Endothelial cell of umbilical vein (primary cell): ENCODE data around the gene CNTN2. TPM values are rescaled to one million over a fixed set of nuclear protein-coding genes. Genes with fewer than 3 reads are reported as not detected.

Source experiments
- BruUV-seq: library from RNA; stranded (reverse); fragments of 400-500 nt; replicated peaks from 2 replicates; lab custom pipeline; 2021; lab: Mats Ljungman, UMichigan
- CTCF ChIA-PET: fragments of 300-600, 350-600 bp; sonication (Branson Sonifier 250); formaldehyde crosslinking; loops from one replicate; lab custom pipeline; 2021; ENCODE audit warnings: antibody characterized with exemption, inconsistent platforms; lab: Charles Lee
- POLR2A ChIA-PET: fragments of 300-600, 350-600 bp; sonication (Branson Sonifier 250); formaldehyde crosslinking; loops from one replicate; lab custom pipeline; 2021; ENCODE audit warnings: antibody characterized with exemption, inconsistent platforms; lab: Charles Lee
- DNase-seq: peaks from one replicate; pipeline ENCODE4 v3.0.0-alpha.2; 2011; ENCODE audit warnings: low read depth, low spot score
- FAIRE-seq: peaks from 2 replicates; lab custom pipeline; 2011; peaks lifted over from hg19 to GRCh38; lab: Jason Lieb, UNC
- H2AFZ ChIP-seq: 2 replicates; pipeline ENCODE4 v1.6.0; 2012; ENCODE audit warnings: low read depth, low read length, control low read depth, inconsistent platforms
- H3K27ac ChIP-seq: 2 replicates; pipeline ENCODE4 v1.5.1; 2011; ENCODE audit warnings: low read depth, mild to moderate bottlenecking, control low read depth, low read length, moderate library complexity; ENCODE audit not compliant: insufficient read depth
- H3K27me3 ChIP-seq, 2 experiments: 2 replicates each; pipeline versions ENCODE4 v1.6.0 to v1.6.1; 2011; ENCODE audit warnings: low read length in 2 of 2, mixed read lengths in 1 of 2; ENCODE audit not compliant: control insufficient read depth in 2 of 2, insufficient read depth in 2 of 2
- H3K36me3 ChIP-seq, 2 experiments: 2 replicates in 1 of 2; 3 replicates in 1 of 2; pipeline ENCODE4 v1.5.1; 2011; ENCODE audit warnings: low read length in 2 of 2, mild to moderate bottlenecking in 1 of 2, moderate library complexity in 1 of 2; ENCODE audit not compliant: control insufficient read depth in 2 of 2, insufficient read depth in 2 of 2; ENCODE audit errors: extremely low read depth in 1 of 2
- H3K4me1 ChIP-seq: 3 replicates; pipeline ENCODE4 v1.5.1; 2011; ENCODE audit warnings: mild to moderate bottlenecking, low read length; ENCODE audit not compliant: control insufficient read depth, insufficient read depth; ENCODE audit errors: extremely low read depth
- H3K4me2 ChIP-seq: 2 replicates; pipeline ENCODE4 v1.6.1; 2011; ENCODE audit warnings: low read length, control low read depth, mixed read lengths; ENCODE audit not compliant: insufficient read depth
- H3K4me3 ChIP-seq, 3 experiments: fragments of 200-600 bp in 1 of 3; sonication (generic), shearing (Covaris generic) in 1 of 3; replicated peaks in 1 of 3; 2 replicates each; pipeline ENCODE4 v1.5.1; 2011 to 2016; ENCODE audit warnings: control low read depth in 3 of 3, low read length in 3 of 3, mild to moderate bottlenecking in 2 of 3, inconsistent platforms in 1 of 3, low read depth in 1 of 3, moderate library complexity in 1 of 3; ENCODE audit not compliant: insufficient read depth in 1 of 3
- H3K79me2 ChIP-seq: 2 replicates; pipeline ENCODE4 v1.6.0; 2012; ENCODE audit warnings: low read length, inconsistent platforms; ENCODE audit not compliant: control insufficient read depth, insufficient read depth
- H3K9ac ChIP-seq: replicated peaks from 2 replicates; pipeline ENCODE3; 2011; ENCODE audit warnings: low read length, control low read depth; ENCODE audit not compliant: insufficient read depth; ENCODE audit errors: extremely low read depth
- H3K9me1 ChIP-seq: replicated peaks from 3 replicates; pipeline ENCODE4 v1.6.0; 2011; ENCODE audit warnings: mild to moderate bottlenecking, low read length; ENCODE audit not compliant: control insufficient read depth, insufficient read depth; ENCODE audit errors: extremely low read depth
- H3K9me3 ChIP-seq: replicated peaks from 2 replicates; pipeline ENCODE4 v1.5.1; 2012; ENCODE audit warnings: low read length, inconsistent platforms; ENCODE audit not compliant: control insufficient read depth, insufficient read depth
- H4K20me1 ChIP-seq: replicated peaks from 2 replicates; pipeline ENCODE3; 2011; ENCODE audit warnings: mild to moderate bottlenecking, low read length; ENCODE audit not compliant: control insufficient read depth, insufficient read depth; ENCODE audit errors: extremely low read depth
- JUN ChIP-seq: IDR thresholded peaks from 2 replicates; pipeline ENCODE4 v1.6.1; 2011; ENCODE audit warnings: borderline replicate concordance, low read depth; ENCODE audit not compliant: insufficient read length, insufficient read depth
- MYC ChIP-seq: IDR thresholded peaks from one replicate; pipeline ENCODE4 v1.6.1; 2011; ENCODE audit warnings: mild to moderate bottlenecking, low read depth, low read length
- POLR2A ChIP-seq: IDR thresholded peaks from 2 replicates; pipeline ENCODE4 v1.6.1; 2012; ENCODE audit warnings: low read depth, mild to moderate bottlenecking, control low read depth, low read length
- dilution Hi-C: fragments of 300-500 bp; cut with MboI; formaldehyde crosslinking; loops from one replicate; pipeline ENCODE4 v1.15.0; 2019; ENCODE audit warnings: low sequenced_read_pairs; ENCODE audit not compliant: extremely low pct_ligation_motif_present
- intact Hi-C: fragments of 100-400 bp; cut with micrococcal nuclease; formaldehyde crosslinking; loops from one replicate; pipeline ENCODE4 v1.10.0; 2022
- polyA plus RNA-seq, 4 experiments: library from polyadenylated mRNA; depleted of rRNA in 3 of 4; stranded (reverse) in 3 of 4; unstranded in 1 of 4; fragments of >200 nt; gene quantifications; 2 replicates each; pipeline versions ENCODE4 v1.2.1 to v1.2.3, GENCODE V29; 2011 to 2012; ENCODE audit warnings: missing spikeins in 1 of 4
- total RNA-seq: library from RNA; stranded (reverse); gene quantifications from 2 replicates; pipeline ENCODE4 v1.2.3, GENCODE V29; 2021
- TF ChIP-seq, protein P1 (sequence below): IDR thresholded peaks from 2 replicates; pipeline ENCODE4 v1.6.1; 2011; ENCODE audit not compliant: insufficient read depth, insufficient read length
- TF ChIP-seq, protein P2 (sequence below), 2 donors: IDR thresholded peaks; 1 replicate in 1 of 2; 2 replicates in 1 of 2; pipeline ENCODE4 v1.5.1; 2011; ENCODE audit warnings: low read length in 2 of 2, mild to moderate bottlenecking in 2 of 2, moderate library complexity in 2 of 2, control low read depth in 1 of 2, inconsistent platforms in 1 of 2, low read depth in 1 of 2; ENCODE audit not compliant: insufficient read depth in 1 of 2; ENCODE audit errors: extremely low read depth in 1 of 2

The CNTN2 gene
- total and polyA plus RNA-seq, 2 donors (not counting 3 experiments of a cell fraction or from before 2014, with no cell fraction given), result not detected

DNA sequence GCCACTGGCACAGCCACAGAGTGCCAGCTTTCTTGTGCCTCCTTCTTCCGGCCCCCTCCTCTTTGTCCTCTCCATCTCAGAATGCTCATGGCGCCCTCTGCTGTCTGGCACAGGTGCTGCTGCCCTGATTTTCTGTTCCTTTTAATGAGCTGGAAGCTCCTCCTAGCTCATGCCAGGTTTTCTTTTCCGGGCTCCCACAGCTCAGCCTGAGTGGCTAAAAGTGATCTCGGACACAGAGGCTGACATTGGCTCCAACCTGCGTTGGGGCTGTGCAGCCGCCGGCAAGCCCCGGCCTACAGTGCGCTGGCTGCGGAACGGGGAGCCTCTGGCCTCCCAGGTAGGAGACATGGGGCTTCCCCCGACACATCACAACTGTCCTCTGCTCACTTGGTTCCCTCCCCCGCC, 18.7 kb downstream of the CNTN2 start:
- dilution Hi-C loops, result no loop called here
- TF ChIP-seq, protein P1, sequence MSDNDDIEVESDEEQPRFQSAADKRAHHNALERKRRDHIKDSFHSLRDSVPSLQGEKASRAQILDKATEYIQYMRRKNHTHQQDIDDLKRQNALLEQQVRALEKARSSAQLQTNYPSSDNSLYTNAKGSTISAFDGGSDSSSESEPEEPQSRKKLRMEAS, result no peak
- TF ChIP-seq MYC, result no peak
- no peak for TF ChIP-seq JUN
- TF ChIP-seq, protein P2, sequence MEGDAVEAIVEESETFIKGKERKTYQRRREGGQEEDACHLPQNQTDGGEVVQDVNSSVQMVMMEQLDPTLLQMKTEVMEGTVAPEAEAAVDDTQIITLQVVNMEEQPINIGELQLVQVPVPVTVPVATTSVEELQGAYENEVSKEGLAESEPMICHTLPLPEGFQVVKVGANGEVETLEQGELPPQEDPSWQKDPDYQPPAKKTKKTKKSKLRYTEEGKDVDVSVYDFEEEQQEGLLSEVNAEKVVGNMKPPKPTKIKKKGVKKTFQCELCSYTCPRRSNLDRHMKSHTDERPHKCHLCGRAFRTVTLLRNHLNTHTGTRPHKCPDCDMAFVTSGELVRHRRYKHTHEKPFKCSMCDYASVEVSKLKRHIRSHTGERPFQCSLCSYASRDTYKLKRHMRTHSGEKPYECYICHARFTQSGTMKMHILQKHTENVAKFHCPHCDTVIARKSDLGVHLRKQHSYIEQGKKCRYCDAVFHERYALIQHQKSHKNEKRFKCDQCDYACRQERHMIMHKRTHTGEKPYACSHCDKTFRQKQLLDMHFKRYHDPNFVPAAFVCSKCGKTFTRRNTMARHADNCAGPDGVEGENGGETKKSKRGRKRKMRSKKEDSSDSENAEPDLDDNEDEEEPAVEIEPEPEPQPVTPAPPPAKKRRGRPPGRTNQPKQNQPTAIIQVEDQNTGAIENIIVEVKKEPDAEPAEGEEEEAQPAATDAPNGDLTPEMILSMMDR (IDR thresholded peaks at IDR 0.05; ENCODE audit: extremely low read depth in 1 of 2, insufficient read depth in 1 of 2, low read depth in 1 of 2, low read length in 2 of 2), result peak; percentile 80 to 89
- no peaks in the 10 kb centered on the region for H3K9me3 ChIP-seq
- H3K4me2 ChIP-seq, result no peak overlapping the region
- H3K27ac ChIP-seq, result no peak overlapping the region
- H3K79me2 ChIP-seq, result no peaks in the 10 kb centered on the region
- H3K4me1 ChIP-seq, result no peaks in the 10 kb centered on the region
- H3K9ac ChIP-seq, result no peak overlapping the region
- ChIA-PET CTCF (interaction anchor here (0.5 to 4.0 kb wide), 94 partner anchors 10 to 930 kb away, joined by 3 to 304 read pairs (median 5); partner anchors contain the start of genes NUAK2, RBBP5, TMCC2 and TMEM81), POLR2A (no interaction called here)
- no peak overlapping the region for H3K4me3 ChIP-seq
- H3K27me3 ChIP-seq, result peaks cover 0 to 2% of the 10 kb centered on the region in 2 experiments
- no peaks in the 10 kb centered on the region for H4K20me1 ChIP-seq
- no peak overlapping the region for H2AFZ ChIP-seq
- no peaks in the 10 kb centered on the region for H3K36me3 ChIP-seq
- peak; percentile 85 for FAIRE-seq
- BruUV-seq, result no TSS peak
- H3K9me1 ChIP-seq, result no peaks in the 10 kb centered on the region
- intact Hi-C loops, result loop anchor here (1.0 to 2.0 kb wide), 3 partner anchors 72 to 195 kb away; no protein-coding TSS in a partner anchor
- peak; percentile 71 for DNase-seq

DNA sequence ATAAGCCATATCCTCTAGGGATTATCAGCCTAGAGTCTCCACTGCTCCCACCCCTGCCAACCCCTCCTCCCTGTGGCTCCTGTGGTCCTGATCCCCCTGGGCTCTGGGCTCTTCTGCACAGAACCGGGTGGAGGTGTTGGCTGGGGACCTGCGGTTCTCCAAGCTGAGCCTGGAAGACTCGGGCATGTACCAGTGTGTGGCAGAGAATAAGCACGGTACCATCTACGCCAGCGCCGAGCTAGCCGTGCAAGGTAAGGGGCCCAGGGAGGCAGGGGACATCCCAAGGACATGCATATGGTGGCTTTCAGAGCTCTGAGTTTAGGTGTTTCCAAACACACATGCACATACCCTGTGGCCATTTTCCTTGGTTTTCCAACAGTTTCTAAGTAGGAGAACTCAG, 19.3 kb downstream of the CNTN2 start:
- Histone ChIP-seq H3K4me3 (no peak overlapping the region), H3K4me1 (no peaks in the 10 kb centered on the region), H3K4me2 (no peak overlapping the region), H3K9me1 (no peaks in the 10 kb centered on the region), H3K27me3 (peaks cover 0 to 2% of the 10 kb centered on the region in 2 experiments), H3K27ac (no peak overlapping the region), H3K9me3 (no peaks in the 10 kb centered on the region), H3K9ac (no peak overlapping the region), H3K36me3 (no peaks in the 10 kb centered on the region), H4K20me1 (no peaks in the 10 kb centered on the region), H3K79me2 (no peaks in the 10 kb centered on the region), H2AFZ (no peak overlapping the region)
- dilution Hi-C loops, result no loop called here
- FAIRE-seq (no peak), DNase-seq (no peak)
- no TSS peak for BruUV-seq
- POLR2A ChIA-PET, result no interaction called here
- CTCF ChIA-PET, result interaction anchor here (0.7 to 4.0 kb wide), 34 partner anchors 9 to 496 kb away, joined by 3 to 304 read pairs (median 14); partner anchors contain the start of genes RBBP5, TMCC2 and TMEM81
- intact Hi-C loops, result no loop called here
- no peak for TF ChIP-seq POLR2A
